ENCODE results near the gene EFCAB11. TPM values are rescaled to one million over a fixed set of nuclear protein-coding genes. Genes with fewer than 3 reads are reported as not detected.

The EFCAB11 gene
- total RNA-seq, 1 experiment from 2014 or later, result 15.5 TPM

- ATAC-seq (peak; percentile 91), DNase-seq (ENCODE audit: low spot score) (peak; percentile 48)
- Mint-ChIP-seq H3K4me3 (no peak overlapping the region), H3K36me3 (peaks cover 4% of the 10 kb centered on the region; the same call in 1 of the 2 replicates), H3K4me1 (peaks cover 33% of the 10 kb centered on the region), H3K27me3 (ENCODE audit: low read depth) (no peaks in the 10 kb centered on the region; the same call in 1 of the 2 replicates), H3K27ac (no peak overlapping the region), H3K9me3 (peaks cover 9% of the 10 kb centered on the region)
- ChIA-PET POLR2A (no interaction called here), CTCF (interaction anchor here (0.7 to 1.0 kb wide), 4 partner anchors 47 to 727 kb away, joined by 3 read pairs; no protein-coding TSS in a partner anchor)
- TF ChIP-seq ATF2 (CRISPR knock-in tag; IDR thresholded peaks at IDR 0.05; ENCODE audit: borderline replicate concordance, low read depth) (no peak), CTCF (IDR thresholded peaks at IDR 0.05) (0 out of 2 replicates have a peak, but pooled peaks have one; percentile 33)
These were observed 186.7 kb downstream of the EFCAB11 start for GRCh38 chr14:89767861-89768268.

- no peak for TF ChIP-seq ZMAT4 (CRISPR knock-in tag; IDR thresholded peaks at IDR 0.05)
- no peak for TF ChIP-seq NR2C2 (CRISPR knock-in tag; IDR thresholded peaks at IDR 0.05)
- no peak for TF ChIP-seq ZNF281 (CRISPR knock-in tag; IDR thresholded peaks at IDR 0.05)
- no peak for TF ChIP-seq ZBTB43 (CRISPR knock-in tag; IDR thresholded peaks at IDR 0.05)
- no peak for TF ChIP-seq TCF7 (CRISPR knock-in tag; IDR thresholded peaks at IDR 0.05; ENCODE audit: low read depth)
- no peak for TF ChIP-seq ETV6 (CRISPR knock-in tag; IDR thresholded peaks at IDR 0.05)
- no peak for TF ChIP-seq TEAD4 (CRISPR knock-in tag; IDR thresholded peaks at IDR 0.05)
- no peak for TF ChIP-seq MAX (CRISPR knock-in tag; IDR thresholded peaks at IDR 0.05)
- no peak for TF ChIP-seq AFF4 (CRISPR knock-in tag; IDR thresholded peaks at IDR 0.05; ENCODE audit: borderline replicate concordance)
- Mint-ChIP-seq H3K9me3 (peaks cover 9% of the 10 kb centered on the region), H3K27me3 (ENCODE audit: low read depth) (no peaks in the 10 kb centered on the region; the same call in 1 of the 2 replicates), H3K36me3 (peaks cover 4% of the 10 kb centered on the region; the same call in 1 of the 2 replicates), H3K4me3 (no peak overlapping the region), H3K4me1 (peaks cover 34% of the 10 kb centered on the region), H3K27ac (no peak overlapping the region)
- CTCF ChIA-PET, result interaction anchor here (0.8 to 1.0 kb wide), 3 partner anchors 133 to 726 kb away, joined by 3 read pairs; no protein-coding TSS in a partner anchor
- POLR2A ChIA-PET, result no interaction called here
- ATAC-seq, result no peak
- DNase-seq (ENCODE audit: low spot score), result no peak
These were observed 187.4 kb downstream of the EFCAB11 start for GRCh38 chr14:89767131-89767530.
